ENCODE data around the gene PRIM1. TPM values are rescaled to one million over a fixed set of nuclear protein-coding genes. Genes with fewer than 3 reads are reported as not detected.

Gene PRIM1
- total and polyA plus RNA-seq, 2 of the 13 experiments (the other 11 are each of a cell fraction or from before 2014, with no cell fraction given), result 30.0 to 47.3 TPM

GRCh38 chr12:56751712-56752598, at the start of gene PRIM1 (continued):
- TF ChIP-seq BCLAF1 (IDR thresholded peaks at IDR 0.05) (no peak), ASH2L (IDR thresholded peaks at IDR 0.05; ENCODE audit: insufficient read length, low read depth, low read length) (peak; percentile 87), BRCA1 (CRISPR knock-in tag; IDR thresholded peaks at IDR 0.05) (no peak), AGO1 (IDR thresholded peaks at IDR 0.05; ENCODE audit: low read depth, low read length, poor library complexity, severe bottlenecking) (peak; percentile 54), TEAD2 (CRISPR knock-in tag; IDR thresholded peaks at IDR 0.05) (no peak), TBX2 (CRISPR knock-in tag; IDR thresholded peaks at IDR 0.05; ENCODE audit: borderline replicate concordance) (no peak), ZNF451 (CRISPR knock-in tag; IDR thresholded peaks at IDR 0.05) (no peak), PHF21A (CRISPR knock-in tag; IDR thresholded peaks at IDR 0.05) (peak; percentile 62), ZNF644 (CRISPR knock-in tag; IDR thresholded peaks at IDR 0.05; ENCODE audit: low read depth) (no peak), ZMYM4 (CRISPR knock-in tag; IDR thresholded peaks at IDR 0.05) (peak; percentile 78; the same call in 1 of the 2 replicates), IRF2 (CRISPR knock-in tag; IDR thresholded peaks at IDR 0.05) (peak; percentile 73), ZMYM3 (CRISPR knock-in tag; IDR thresholded peaks at IDR 0.05) (no peak; the same call in 1 of the 2 replicates), NBN (conservative IDR thresholded peaks at IDR 0.05) (no peak), RELA (CRISPR knock-in tag; IDR thresholded peaks at IDR 0.05) (no peak), CTCF (CRISPR knock-in tag; IDR thresholded peaks at IDR 0.05) (no peak), RFX5 (IDR thresholded peaks at IDR 0.05; ENCODE audit: low read depth, low read length) (no peak), ATF7-NPFF (CRISPR knock-in tag; IDR thresholded peaks at IDR 0.05; ENCODE audit: low read depth) (peak; percentile 57; the same call in 1 of the 2 replicates), ELF1 (CRISPR knock-in tag; IDR thresholded peaks at IDR 0.05) (peak; percentile 58), ZHX2 (IDR thresholded peaks at IDR 0.05; ENCODE audit: low read depth) (no peak), ZHX2 (CRISPR knock-in tag; IDR thresholded peaks at IDR 0.05; ENCODE audit: borderline replicate concordance) (peak; percentile 62; the same call in 1 of the 2 replicates)
